CD4-positive, alpha-beta T cell treated with Interleukin-15 for 1 hour (primary cell): Measurements from ENCODE around the gene SSH2.
"Not testable (repeated sequence)": the region's sequence is repeated elsewhere in the genome, so short reads cannot be mapped to it uniquely, and the experiment has no call there.

ENCODE experiments used
- DNase-seq: peaks from one replicate; pipeline ENCODE4 v3.0.0-alpha.2; 2020

SSH2 gene

GRCh38 chr17:29929533-29930408 is at the start of gene SSH2:
TSS of gene SSH2 (minus strand) at chr17:29930228. CDS start at chr17:29930000, 228 bp downstream.
- peak; percentile 90 for DNase-seq

- no peak for DNase-seq
Observed at GRCh38 chr17:29977836-29978235, 47.8 kb upstream of the SSH2 start.

- no peak for DNase-seq
Observed at GRCh38 chr17:29973005-29973404, 43.0 kb upstream of the SSH2 start.

- no peak for DNase-seq
Observed at GRCh38 chr17:29972277-29972676, 42.2 kb upstream of the SSH2 start.

- no peak for DNase-seq
Observed at GRCh38 chr17:29968271-29968670, 38.2 kb upstream of the SSH2 start.

GRCh38 chr17:29962656-29963055 is 32.6 kb upstream of the SSH2 start:
- no peak for DNase-seq

GRCh38 chr17:29959658-29960337 is 29.8 kb upstream of the SSH2 start:
- DNase-seq: no peak

GRCh38 chr17:29958947-29959657 is 29.1 kb upstream of the SSH2 start:
- DNase-seq: no peak

GRCh38 chr17:29957488-29957887 is 27.5 kb upstream of the SSH2 start:
- not testable (repeated sequence) for DNase-seq

GRCh38 chr17:29956225-29956624 is 26.2 kb upstream of the SSH2 start:
- no peak for DNase-seq

GRCh38 chr17:29954405-29954804 is 24.4 kb upstream of the SSH2 start:
- no peak for DNase-seq

GRCh38 chr17:29949696-29950095 is 19.7 kb upstream of the SSH2 start:
- no peak for DNase-seq

GRCh38 chr17:29948448-29949215 is 18.6 kb upstream of the SSH2 start:
- DNase-seq: no peak

- DNase-seq: no peak
Observed at GRCh38 chr17:29945281-29945680, 15.3 kb upstream of the SSH2 start.

GRCh38 chr17:29941334-29941733 is 11.3 kb upstream of the SSH2 start, which contains the start of gene EFCAB5:
TSS of gene EFCAB5 (plus strand) at chr17:29941634. CDS start at chr17:29941797, 163 bp downstream.
- no peak for DNase-seq

GRCh38 chr17:29936724-29937123 is 6.7 kb upstream of the SSH2 start:
- DNase-seq: no peak

- DNase-seq: not testable (repeated sequence)
Observed at GRCh38 chr17:29935909-29936308, 5.9 kb upstream of the SSH2 start.

- DNase-seq: no peak
Observed at GRCh38 chr17:29933379-29933778, 3.4 kb upstream of the SSH2 start.

GRCh38 chr17:29931231-29931932 is 1.4 kb upstream of the SSH2 start:
- peak; percentile 84 for DNase-seq

GRCh38 chr17:29930409-29931010 is 482 bp upstream of the SSH2 start:
- no peak for DNase-seq

- DNase-seq: no peak
Observed at GRCh38 chr17:29929006-29929532, 959 bp downstream of the SSH2 start.
